Mesenteric fat pad (tissue), 1 donor: ENCODE results near the gene CAPNS1. TPM values are rescaled to one million over a fixed set of nuclear protein-coding genes. Genes with fewer than 3 reads are reported as not detected.
"Not testable (repeated sequence)": the region's sequence is repeated elsewhere in the genome, so short reads cannot be mapped to it uniquely, and the experiment has no call there.

Experiments
- DNase-seq: peaks from one replicate; pipeline ENCODE4 v3.0.0-alpha.2; 2020; ENCODE audit warnings: low spot score
- total RNA-seq: library from RNA; stranded (reverse); fragmentation: NEBNext Ultra II Directional; extraction: Animal tissue kit (Norgen Biotek cat#: 25700); gene quantifications from one replicate; pipeline ENCODE4 v1.2.1, GENCODE V29; 2021
- donor health status: DM: yes; HTN: yes; CAD: no.

Gene CAPNS1
- total RNA-seq, 1 donor from 2014 or later: 647 TPM

DNA sequence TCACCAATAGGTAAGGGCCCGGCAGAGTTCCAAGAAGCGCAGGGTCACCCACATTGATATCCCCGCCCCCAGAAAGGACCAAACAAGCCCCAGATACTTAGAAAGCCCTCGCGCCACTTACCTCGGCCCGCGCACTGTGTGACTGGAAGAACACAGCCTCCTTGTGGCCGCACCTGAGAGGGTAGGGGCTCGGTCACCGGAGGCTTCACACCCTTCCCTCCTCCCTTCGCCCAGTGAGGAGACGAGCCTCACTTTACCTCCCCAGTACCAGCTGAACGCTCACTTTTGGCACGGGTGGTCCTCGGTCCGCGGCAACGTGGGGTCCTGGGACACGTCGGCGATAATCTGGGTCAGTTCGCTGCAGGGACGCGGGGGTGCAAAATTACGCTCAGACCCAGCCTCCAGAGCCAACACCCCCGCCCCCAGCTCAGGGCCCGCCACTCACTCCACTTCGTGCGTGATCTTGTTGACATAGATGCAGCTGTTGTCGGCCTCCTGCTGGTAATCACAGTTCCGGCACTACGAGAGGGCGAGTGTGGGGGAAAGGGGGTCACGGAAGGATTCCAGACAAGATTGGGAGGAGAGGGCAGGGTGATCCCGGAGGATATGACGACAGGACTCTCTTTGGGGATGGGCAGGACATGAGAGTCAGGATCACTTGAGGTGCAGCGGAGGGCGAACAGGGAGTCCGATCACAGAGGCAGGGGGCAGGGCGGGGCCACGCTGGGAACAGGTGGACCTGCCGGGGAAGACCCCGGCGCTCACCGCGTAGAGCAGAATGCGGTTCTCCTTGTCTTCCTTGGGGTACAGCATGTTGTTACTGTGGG lies 25.8 kb upstream of the CAPNS1 start:
- no peak for DNase-seq

DNA sequence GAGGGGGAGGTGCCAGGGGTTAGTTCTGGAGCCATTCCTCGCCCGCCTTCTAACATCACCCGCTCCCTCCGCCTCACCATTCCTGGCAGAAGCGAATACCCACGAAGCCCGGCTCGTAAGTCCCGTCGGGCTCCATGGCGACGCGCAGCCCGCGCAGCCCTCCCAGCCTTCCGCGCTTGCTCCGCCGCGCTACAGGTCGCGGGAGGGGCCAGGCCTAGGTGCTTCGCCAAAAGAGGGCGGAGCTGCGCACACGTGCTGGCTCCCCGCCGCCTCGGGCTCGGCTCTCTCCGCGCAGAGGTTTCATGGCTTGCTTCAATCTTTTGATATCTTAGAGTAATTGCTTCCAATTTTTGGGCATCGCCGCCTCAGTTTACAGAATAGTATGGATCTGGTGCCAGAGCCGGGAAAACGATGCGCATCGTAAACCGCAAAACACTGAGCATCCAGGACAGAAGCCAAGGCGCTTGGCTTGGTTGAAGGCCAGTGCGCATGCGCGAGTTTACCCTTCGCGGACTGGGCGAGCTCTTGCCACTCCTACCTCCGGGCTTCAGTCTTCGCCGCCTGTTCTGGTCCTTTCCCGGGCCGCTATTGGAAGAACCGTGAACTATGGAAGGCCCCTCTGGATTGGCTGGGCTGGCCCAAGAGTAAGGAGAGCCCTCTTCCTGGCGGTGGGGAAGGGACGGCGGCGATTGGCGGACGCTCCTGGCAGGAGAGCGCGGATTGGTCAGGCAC lies 25.0 kb upstream of the CAPNS1 start, which contains the start of gene POLR2I:
Gene POLR2I (minus strand): TSS at position 155 of the 732 bp plus-strand sequence. CDS start 19 bp downstream, at position 136.
- peak; percentile 99 for DNase-seq

DNA sequence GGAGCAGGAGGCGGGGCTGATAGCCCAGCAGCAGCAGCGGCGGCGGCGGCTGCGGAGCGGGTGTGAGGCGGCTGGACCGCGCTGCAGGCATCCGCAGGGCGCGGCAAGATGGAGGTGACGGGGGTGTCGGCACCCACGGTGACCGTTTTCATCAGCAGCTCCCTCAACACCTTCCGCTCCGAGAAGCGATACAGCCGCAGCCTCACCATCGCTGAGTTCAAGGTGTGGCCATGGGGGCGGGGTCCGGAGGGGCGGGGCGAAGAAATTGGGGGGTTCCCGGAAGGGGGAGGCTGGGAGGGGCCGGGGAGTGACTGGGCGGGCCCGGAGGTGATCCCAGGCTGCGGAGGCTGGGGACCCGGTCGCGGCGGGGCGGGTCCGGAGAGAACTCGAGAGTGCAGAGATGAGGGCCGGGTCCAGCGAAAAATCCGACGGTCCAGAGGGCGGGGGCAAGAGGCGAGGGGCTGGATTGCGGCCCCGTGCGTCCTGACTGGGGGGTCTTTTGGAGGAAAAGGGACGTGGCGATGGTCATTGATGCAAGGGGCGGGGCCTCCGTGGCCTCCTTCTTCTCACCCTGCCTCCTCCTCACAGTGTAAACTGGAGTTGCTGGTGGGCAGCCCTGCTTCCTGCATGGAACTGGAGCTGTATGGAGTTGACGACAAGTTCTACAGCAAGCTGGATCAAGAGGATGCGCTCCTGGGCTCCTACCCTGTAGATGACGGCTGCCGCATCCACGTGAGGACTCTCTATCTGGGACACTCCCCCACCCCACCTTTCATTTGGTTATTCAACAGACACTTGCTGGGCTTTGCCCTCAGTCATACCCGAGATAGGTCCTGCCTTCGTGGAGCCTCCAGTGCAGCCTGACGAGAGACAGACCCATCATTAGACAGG lies 24.2 kb upstream of the CAPNS1 start, which contains the start of gene TBCB:
Gene TBCB (plus strand): TSS at position 16 of the 891 bp plus-strand sequence. CDS start 93 bp downstream, at position 109.
- peak; percentile 95 for DNase-seq

DNA sequence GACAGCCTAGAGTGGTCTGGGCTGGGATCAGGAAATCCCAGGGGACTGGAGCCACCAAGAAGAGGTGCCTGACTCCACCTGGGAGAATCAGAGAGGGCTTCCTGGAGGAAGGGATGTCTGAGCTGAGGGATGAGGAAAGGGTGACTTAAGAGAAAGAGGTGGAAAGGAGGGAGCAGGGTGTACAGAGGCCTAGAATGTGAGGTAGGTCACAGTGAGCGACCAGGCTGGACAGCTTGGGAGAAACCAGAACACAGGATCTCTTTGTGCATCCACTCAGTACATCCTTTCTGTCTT lies 23.6 kb upstream of the CAPNS1 start:
- no peak for DNase-seq

DNA sequence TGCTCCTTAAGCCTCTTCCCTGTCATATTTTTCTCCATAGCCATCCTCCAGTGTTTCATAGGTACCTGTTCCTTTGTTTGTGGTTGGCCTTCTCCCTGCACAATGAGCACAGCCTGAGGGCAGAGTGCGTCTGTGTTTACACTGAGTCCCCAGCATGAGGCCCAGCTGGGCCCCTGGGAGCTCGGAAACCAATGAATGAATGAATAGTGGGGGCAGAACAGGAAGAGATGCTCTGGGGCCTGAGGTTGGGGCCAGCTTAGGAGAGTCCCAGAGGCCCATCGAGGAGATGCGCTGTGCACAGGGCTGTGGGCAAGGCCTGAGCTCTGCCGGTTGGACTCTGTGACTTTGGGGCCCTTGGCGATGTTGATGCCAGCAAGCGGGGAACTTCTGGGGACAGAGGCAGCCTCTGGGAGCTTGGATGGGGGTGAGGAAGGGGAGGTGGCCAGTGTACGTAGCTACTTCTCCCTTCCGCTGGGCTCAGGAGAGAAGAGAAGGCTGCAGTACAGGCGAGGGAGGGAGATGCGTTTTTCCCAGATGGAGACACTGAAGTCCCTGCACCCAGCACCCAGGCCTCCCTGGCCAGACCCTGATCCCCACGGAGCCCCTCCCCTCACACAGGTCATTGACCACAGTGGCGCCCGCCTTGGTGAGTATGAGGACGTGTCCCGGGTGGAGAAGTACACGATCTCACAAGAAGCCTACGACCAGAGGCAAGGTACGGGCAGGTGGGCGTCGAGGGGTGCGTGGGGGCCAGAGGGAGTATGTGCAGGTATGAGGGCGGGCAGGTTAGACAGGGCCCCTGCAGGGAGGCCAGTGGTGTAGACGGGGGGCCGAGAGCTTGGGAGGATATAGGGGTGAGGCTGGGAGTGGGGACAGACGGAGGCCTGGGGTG lies 19.5 kb upstream of the CAPNS1 start:
- no peak for DNase-seq

DNA sequence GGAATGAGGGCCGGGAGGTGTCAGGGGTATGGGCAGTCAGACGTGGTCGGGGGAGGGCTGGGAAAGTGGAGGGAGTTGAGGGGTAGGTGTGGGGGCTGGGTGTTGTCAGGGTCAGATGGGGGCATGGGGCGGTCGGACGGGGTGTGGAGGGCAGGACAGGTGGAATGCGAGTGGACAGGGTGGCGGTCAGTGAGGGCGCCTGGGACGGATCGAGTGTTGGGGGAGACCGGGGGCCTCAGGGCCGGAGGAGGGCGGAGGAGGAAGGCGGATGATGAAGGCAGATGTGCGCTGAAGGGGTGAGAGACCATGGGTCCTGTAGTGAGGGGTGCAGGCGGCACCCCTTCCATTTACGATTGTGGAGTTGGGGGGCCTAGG lies 18.9 kb upstream of the CAPNS1 start:
- no peak for DNase-seq

DNA sequence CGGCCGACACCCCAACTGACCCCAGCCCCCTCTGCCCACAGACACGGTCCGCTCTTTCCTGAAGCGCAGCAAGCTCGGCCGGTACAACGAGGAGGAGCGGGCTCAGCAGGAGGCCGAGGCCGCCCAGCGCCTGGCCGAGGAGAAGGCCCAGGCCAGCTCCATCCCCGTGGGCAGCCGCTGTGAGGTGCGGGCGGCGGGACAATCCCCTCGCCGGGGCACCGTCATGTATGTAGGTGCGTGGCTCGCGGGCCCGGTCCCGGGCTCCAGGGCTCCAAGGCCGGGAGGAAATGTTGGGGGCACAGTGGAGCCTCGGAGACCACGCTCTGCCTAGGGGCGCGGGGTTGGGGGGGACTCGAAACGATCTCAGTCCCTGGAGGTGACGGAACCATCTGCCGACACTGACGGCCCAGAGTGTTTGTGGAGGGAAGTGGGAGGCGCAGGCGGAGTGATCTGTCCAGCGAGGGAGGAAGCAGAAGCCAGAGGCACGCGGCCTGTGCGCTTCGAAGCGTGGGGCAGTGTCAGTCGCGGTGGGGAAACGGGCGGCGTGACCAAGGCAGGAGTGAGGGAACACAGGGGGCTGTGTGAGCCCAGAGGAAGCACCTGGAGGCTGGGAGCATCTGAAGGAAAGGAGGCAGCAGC lies 18.3 kb upstream of the CAPNS1 start:
- DNase-seq: no peak

DNA sequence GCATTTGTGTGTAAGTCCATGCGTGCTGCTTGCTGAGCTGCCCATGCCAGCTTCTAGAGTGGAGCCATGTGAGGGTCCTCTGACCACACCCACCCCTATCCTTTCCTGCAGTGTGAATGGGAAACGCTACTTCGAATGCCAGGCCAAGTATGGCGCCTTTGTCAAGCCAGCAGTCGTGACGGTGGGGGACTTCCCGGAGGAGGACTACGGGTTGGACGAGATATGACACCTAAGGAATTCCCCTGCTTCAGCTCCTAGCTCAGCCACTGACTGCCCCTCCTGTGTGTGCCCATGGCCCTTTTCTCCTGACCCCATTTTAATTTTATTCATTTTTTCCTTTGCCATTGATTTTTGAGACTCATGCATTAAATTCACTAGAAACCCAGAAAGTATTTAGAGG lies 14.3 kb upstream of the CAPNS1 start:
- no peak for DNase-seq

DNA sequence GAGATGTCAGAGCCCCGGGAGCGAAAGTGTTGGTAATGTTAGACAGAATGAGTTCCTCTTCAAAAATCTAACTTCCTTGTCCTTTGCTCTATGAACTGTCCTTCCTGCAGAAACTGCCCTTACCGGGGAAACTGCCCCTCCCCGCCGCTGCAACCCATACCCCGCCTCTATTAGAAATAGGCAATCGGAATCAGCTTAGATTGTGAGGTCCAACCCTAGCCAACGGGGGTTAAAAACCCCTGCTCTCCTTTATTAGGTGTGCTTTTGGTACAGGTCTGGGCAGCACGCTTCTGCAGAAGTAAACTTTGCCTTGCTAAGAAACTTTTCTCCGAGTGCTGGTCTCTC lies 11.5 kb upstream of the CAPNS1 start:
- DNase-seq: no peak

DNA sequence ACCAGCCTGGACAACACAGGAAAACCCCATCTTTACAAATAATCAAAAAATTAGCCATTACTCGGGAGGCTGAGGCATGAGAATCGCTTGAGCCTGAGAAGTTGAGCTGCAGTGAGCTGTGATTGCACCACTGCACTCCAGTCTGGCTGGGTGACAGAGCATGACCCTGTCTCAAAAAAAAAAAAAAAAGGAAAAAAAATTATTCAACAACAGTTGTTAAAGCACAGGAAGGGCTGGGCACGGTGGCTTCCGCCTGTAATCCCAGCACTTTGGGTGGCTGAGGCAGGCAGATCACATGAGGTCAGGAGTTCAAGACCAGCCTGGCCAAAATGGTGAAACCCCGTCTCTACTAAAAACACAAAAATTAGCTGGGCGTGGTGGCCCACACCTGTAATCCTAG lies 8.6 kb upstream of the CAPNS1 start:
- DNase-seq: not testable (repeated sequence)

DNA sequence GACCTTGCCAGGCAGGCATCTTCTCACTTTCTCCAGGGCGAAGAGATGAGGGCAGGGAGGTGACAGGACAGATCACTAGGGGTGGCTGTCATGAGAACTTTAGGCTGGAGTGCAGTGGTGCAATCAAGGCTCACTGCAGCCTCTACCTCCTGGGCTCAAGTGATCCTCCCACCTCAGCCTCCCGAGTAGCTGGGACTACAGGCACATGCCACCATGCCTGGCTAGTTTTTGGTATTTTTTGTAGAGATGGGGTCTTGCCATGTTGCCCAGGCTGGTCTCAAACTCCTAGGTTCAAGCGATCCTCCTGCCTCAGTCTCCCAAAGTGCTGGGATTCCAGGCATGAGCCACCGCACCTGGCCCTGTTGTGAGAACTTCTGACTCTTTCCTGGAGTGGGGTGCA lies 5.0 kb upstream of the CAPNS1 start:
- DNase-seq: not testable (repeated sequence)

DNA sequence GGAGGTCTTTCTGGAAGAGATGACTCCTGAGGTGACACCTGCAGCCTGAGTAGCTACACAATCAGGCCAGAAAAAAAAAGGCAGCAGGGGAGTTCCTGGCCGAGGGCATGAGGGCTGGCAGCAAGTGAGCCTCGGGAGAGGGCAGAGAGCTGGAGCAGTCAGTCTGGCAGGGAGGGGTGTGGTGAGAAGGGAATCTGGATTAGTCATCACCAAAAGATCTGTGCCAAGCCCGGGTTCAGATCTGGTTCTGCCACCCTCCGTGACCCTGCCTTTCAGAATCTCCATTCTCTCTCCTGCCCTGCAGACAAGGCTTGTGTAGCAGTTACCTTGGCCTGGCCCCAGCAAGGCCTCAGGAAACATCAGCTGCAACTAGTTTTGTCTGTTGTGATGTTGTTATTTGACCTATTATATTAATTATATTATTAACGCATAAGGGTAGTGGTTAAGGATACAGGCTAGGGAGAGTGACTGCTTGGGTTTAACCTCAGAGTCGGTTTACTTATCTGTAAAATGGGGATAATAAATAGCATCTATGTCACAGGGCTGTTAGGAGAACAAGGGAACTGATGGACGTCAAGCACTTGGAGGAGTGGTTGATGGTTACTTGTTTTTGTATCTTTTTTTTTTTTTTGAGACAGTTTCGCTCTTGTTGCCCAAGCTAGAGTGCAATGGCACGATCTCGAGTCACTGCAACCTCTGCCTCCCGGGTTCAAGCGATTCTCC lies 2.7 kb upstream of the CAPNS1 start:
- DNase-seq: no peak

DNA sequence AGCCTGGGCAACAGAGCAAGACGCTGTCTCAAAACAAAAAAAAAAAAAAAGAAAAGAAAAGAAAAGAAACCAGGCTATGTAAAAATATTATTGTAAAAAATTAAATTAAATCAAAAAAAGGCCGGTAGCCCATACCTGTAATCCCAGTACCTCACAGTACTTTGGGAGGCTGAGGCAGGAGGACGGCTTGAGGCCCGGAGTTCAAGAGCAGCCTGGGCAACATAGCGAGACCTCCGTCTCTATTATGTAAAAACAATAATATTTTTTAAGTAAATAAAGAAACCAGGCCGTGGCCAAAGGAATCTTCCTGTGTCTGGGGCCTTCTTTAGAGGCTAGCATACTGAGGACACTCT lies 770 bp upstream of the CAPNS1 start:
- DNase-seq: no peak

DNA sequence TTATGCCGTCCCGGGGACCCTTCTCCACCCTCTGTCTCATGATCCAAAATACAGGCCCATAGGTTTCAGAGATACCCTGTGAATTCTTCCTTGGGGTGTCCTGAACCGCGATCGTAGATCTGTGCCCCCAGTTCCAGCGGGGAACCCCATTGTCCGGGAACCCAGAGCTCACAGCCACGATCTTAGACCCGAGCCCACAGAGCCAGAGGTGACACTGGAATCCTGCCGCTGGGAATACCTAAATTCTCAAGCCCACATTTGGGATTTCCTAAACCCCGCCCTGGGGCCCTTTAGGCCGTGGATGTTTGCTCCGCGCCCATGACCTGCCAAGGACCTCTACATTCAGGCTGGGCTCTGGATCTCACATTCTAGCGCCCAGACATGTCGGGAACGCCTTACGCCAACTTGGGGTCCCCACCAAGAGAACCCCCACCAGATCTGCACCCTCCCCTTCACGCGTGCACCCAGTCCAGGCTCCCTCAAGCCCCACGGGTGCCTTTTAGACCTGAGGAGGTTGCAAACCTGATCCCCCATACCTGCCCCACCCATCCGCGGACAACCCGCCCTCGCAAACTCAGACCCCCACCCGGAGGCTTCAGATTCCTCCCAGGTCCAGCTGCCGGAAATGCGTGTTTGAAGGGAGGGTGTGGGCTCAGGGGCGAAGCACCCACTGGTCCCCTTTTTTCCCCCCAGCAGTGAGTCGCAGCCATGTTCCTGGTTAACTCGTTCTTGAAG lies 605 bp downstream of the CAPNS1 start:
- DNase-seq: no peak

DNA sequence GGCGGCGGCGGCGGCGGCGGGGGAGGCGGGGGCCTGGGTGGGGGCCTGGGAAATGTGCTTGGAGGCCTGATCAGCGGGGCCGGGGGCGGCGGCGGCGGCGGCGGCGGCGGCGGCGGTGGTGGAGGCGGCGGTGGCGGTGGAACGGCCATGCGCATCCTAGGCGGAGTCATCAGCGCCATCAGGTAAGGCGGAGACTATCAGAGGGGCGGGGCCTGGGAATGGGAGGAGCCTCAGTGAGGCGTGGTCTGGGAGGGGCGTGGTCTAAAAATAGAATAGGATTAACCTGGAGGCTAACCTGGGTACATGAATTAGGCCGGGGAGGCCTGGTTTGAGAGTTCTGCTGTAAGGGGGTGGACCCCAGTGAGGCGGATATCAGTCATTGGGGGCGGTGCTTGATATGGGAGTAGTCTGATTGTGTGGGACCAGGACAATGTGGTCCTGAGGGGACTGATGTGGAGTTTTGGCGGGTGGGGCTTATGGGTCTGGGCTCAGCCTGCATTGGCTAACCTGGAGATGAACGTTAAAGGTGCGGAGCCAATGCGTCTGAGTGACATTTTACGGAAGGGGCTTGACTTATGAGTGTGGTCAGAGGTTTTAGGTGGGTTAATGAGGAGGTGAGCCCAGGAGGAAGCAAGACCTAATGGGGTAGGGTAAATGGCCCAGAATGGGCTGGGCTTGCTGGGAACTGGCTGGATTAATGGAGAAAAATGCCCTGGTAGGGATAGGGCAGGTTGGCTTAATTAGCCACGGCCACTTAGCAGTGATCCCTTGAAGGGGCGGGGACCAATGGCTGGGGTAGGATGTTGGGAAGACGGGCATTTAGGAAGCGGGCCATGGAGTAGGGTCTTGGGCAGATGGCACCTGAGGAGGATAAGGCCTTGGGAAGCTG lies 1.4 kb downstream of the CAPNS1 start:
- peak; percentile 94 for DNase-seq

DNA sequence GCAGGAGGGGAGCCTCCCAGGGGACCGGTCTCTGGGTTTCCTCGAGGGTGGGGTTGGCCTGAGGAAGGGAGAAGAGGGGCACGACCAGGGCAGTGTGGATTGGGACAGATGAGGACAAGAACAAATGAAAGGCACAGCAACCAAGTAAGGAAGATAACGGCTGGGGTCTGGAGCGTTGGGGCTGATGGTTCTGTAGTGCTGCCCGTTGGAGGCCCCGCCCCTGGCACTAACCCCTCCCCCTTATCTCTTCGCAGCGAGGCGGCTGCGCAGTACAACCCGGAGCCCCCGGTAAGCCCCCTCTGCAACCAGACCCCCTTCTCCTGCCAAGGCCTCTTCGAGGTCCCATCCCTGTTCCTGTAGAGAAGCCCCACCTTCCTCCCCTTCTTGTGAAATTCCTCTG lies 2.2 kb downstream of the CAPNS1 start:
- DNase-seq: no peak

DNA sequence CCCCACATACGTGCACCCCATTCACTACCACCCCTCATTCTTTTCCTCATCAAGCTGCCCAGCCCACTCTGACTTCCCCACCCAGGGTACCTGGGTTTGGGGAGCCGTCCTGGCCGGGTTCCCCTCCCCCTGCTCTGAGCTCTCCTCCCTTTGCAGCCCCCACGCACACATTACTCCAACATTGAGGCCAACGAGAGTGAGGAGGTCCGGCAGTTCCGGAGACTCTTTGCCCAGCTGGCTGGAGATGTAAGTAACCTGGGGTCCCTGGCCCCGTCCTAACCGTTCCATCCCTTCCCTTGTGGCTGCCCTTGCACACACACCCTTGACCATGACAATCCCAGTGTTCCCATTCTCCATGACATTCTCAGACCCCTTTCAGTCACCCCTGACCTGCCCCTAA lies 2.6 kb downstream of the CAPNS1 start:
- DNase-seq: no peak

DNA sequence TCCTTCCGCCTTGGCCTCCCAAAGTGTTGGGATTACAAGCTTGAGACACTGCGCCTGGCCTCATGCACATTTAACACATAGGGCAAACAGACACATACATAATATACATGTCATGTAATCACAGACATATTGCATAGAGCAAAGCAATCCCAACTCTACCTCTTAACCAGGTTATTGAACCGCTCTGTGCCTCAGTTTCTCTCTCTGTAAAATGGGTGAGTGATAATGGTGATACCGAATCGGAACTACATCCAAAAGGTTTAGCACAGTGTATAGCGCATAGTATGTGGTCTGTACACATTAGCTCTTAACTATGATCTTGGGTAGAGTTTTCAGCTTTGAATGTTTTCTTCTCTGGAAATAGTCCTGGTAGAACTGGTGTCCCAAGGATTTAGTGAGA lies 4.8 kb downstream of the CAPNS1 start:
- DNase-seq: no peak
